NCI-H1048 (cell line): ENCODE data around the gene ABCB8.
"Not testable (repeated sequence)": the region's sequence is repeated elsewhere in the genome, so short reads cannot be mapped to it uniquely, and the experiment has no call there.

Experiments
- DNase-seq: peaks from one replicate; lab custom pipeline; 2025; lab: John Stamatoyannopoulos, UW

The ABCB8 gene

GRCh38 chr7:151035026-151035717 is 6.9 kb downstream of the ABCB8 start:
- no peak for DNase-seq

- DNase-seq = no peak
Observed at GRCh38 chr7:151035902-151036301, 7.7 kb downstream of the ABCB8 start.

GRCh38 chr7:151038951-151039849 is 10.9 kb downstream of the ABCB8 start:
- no peak for DNase-seq

GRCh38 chr7:151039850-151040548 is 11.7 kb downstream of the ABCB8 start:
- DNase-seq = no peak

GRCh38 chr7:151040616-151041375 is 12.5 kb downstream of the ABCB8 start:
- no peak for DNase-seq

- DNase-seq = not testable (repeated sequence)
Observed at GRCh38 chr7:151043449-151043848, 15.2 kb downstream of the ABCB8 start.

GRCh38 chr7:151043959-151044358 is 15.7 kb downstream of the ABCB8 start:
- DNase-seq = no peak

GRCh38 chr7:151045262-151045661 is 17.0 kb downstream of the ABCB8 start:
- no peak for DNase-seq

GRCh38 chr7:151045967-151046366 is 17.7 kb downstream of the ABCB8 start:
- no peak for DNase-seq

GRCh38 chr7:151046603-151047573 is 18.6 kb downstream of the ABCB8 start:
- no peak for DNase-seq

GRCh38 chr7:151047976-151048815 is 19.9 kb downstream of the ABCB8 start, which contains the start of gene ASIC3:
Gene ASIC3, plus strand, starts transcription at chr7:151048531. Its CDS starts 355 bp downstream, at chr7:151048886.
- no peak for DNase-seq

- DNase-seq = no peak
Observed at GRCh38 chr7:151048911-151049463, 20.7 kb downstream of the ABCB8 start.

GRCh38 chr7:151051108-151051507 is 22.9 kb downstream of the ABCB8 start:
- no peak for DNase-seq

- no peak for DNase-seq
Observed at GRCh38 chr7:151053096-151053495, 24.8 kb downstream of the ABCB8 start.

GRCh38 chr7:151053751-151054150 is 25.5 kb downstream of the ABCB8 start:
- no peak for DNase-seq

- no peak for DNase-seq
Observed at GRCh38 chr7:151056283-151056665, 28.0 kb downstream of the ABCB8 start.

- no peak for DNase-seq
Observed at GRCh38 chr7:151056666-151057505, 28.6 kb downstream of the ABCB8 start.

GRCh38 chr7:151057506-151057988 is 29.3 kb downstream of the ABCB8 start, which contains the start of gene CDK5:
Gene CDK5, minus strand, starts transcription at chr7:151057897. Its CDS starts 49 bp downstream, at chr7:151057848.
- no peak for DNase-seq
